Activated CD4-positive, alpha-beta T cell treated with anti-CD3 and anti-CD28 coated beads for 4 hours (primary cell): ENCODE results near the gene SLC16A11.
"Not testable (repeated sequence)": the region's sequence is repeated elsewhere in the genome, so short reads cannot be mapped to it uniquely, and the experiment has no call there.

Experiments
- DNase-seq, 2 donors: peaks; one replicate each; pipeline ENCODE4 v3.0.0-alpha.2; 2020

The SLC16A11 gene

GRCh38 chr17:7043497-7044198 is at the start of gene SLC16A11:
Gene SLC16A11 (minus strand): TSS chr17:7044092. CDS start chr17:7043513, 579 bp downstream.
- DNase-seq: no peak

- peak in 1 of 2 donors; percentile 18 for DNase-seq
Observed at GRCh38 chr17:7091311-7092005, 47.6 kb upstream of the SLC16A11 start.

- not testable (repeated sequence) for DNase-seq
Observed at GRCh38 chr17:7089570-7089969, 45.7 kb upstream of the SLC16A11 start.

- not testable (repeated sequence) for DNase-seq
Observed at GRCh38 chr17:7088442-7088841, 44.5 kb upstream of the SLC16A11 start.

- DNase-seq: no peak
Observed at GRCh38 chr17:7084088-7084487, 40.2 kb upstream of the SLC16A11 start.

- DNase-seq: no peak
Observed at GRCh38 chr17:7083592-7083991, 39.7 kb upstream of the SLC16A11 start.

GRCh38 chr17:7081341-7082062 is 37.6 kb upstream of the SLC16A11 start:
- DNase-seq: no peak

- no peak for DNase-seq
Observed at GRCh38 chr17:7080456-7081041, 36.7 kb upstream of the SLC16A11 start.

GRCh38 chr17:7079581-7080455 is 35.9 kb upstream of the SLC16A11 start, which contains the start of gene CLEC10A:
Gene CLEC10A (minus strand): TSS chr17:7080251. CDS start chr17:7078812, 1,439 bp downstream.
- DNase-seq: no peak

- no peak for DNase-seq
Observed at GRCh38 chr17:7078711-7079110, 34.8 kb upstream of the SLC16A11 start.

GRCh38 chr17:7077911-7078546 is 34.1 kb upstream of the SLC16A11 start:
- no peak for DNase-seq

GRCh38 chr17:7074931-7075330 is 31.0 kb upstream of the SLC16A11 start:
- no peak for DNase-seq

GRCh38 chr17:7072406-7072805 is 28.5 kb upstream of the SLC16A11 start:
- no peak for DNase-seq

- no peak for DNase-seq
Observed at GRCh38 chr17:7070712-7071111, 26.8 kb upstream of the SLC16A11 start.

GRCh38 chr17:7068268-7068667 is 24.4 kb upstream of the SLC16A11 start:
- no peak for DNase-seq

- DNase-seq: no peak
Observed at GRCh38 chr17:7067198-7067597, 23.3 kb upstream of the SLC16A11 start.

- DNase-seq: no peak
Observed at GRCh38 chr17:7064261-7064660, 20.4 kb upstream of the SLC16A11 start.

- no peak for DNase-seq
Observed at GRCh38 chr17:7063518-7064094, 19.7 kb upstream of the SLC16A11 start.

- DNase-seq: peak; percentile 27 to 28
Observed at GRCh38 chr17:7060165-7060891, 16.4 kb upstream of the SLC16A11 start.

- no peak for DNase-seq
Observed at GRCh38 chr17:7058831-7059447, 15.0 kb upstream of the SLC16A11 start.
